ENCODE data around the gene KIR2DL4. TPM values are rescaled to one million over a fixed set of nuclear protein-coding genes. Genes with fewer than 3 reads are reported as not detected.
"Not testable (repeated sequence)": the region's sequence is repeated elsewhere in the genome, so short reads cannot be mapped to it uniquely, and the experiment has no call there.

KIR2DL4 gene
- total RNA-seq, 2 experiments from 2014 or later = not detected

DNA sequence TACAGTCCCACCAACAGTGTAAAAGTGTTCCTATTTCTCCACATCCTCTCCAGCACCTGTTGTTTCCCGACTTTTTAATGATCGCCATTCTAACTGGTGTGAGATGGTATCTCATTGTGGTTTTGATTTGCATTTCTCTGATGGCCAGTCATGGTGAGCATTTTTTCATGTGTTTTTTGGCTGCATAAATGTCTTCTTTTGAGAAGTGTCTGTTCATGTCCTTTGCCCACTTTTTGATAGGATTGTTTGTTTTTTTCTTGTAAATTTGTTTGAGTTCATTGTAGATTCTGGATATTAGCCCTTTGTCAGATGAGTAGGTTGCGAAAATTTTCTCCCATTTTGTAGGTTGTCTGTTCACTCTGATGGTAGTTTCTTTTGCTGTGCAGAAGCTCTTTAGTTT is 60.0 kb downstream of the KIR2DL4 start:
- CTCF ChIA-PET (ENCODE audit: unreplicated experiment); intact Hi-C loops (cut with micrococcal nuclease; ENCODE audit: unreplicated experiment); BruUV-seq (replicated peaks); DNase-seq (ENCODE audit: low spot score); H4K20me1 ChIP-seq (ENCODE audit: insufficient read depth, low read length); POLR2A ChIA-PET; H3K4me3 ChIP-seq (ENCODE audit: low read depth, low read length, poor library complexity, severe bottlenecking); H3K9me2 ChIP-seq (ENCODE audit: insufficient read depth, low read length); H3K4me2 ChIP-seq (ENCODE audit: low read length); H3K27ac ChIP-seq (ENCODE audit: low read depth, low read length, poor library complexity, severe bottlenecking); H3K36me3 ChIP-seq (ENCODE audit: insufficient read depth, low read length); H3K79me2 ChIP-seq (ENCODE audit: insufficient read depth, low read depth, low read length); H3K4me1 ChIP-seq (ENCODE audit: insufficient read depth, low read length, poor library complexity, severe bottlenecking); H3K9me3 ChIP-seq (ENCODE audit: low read length); H2AFZ ChIP-seq (ENCODE audit: low read length): not testable (repeated sequence)

Small RNA genes within 50 kb of the gene (small RNA-seq; reads per million reads assigned to genes)
- not detected for gene KIR3DP1

Other genes starting within 250 kb of the KIR2DL4 start
- 0.38 and 0.44 TPM in 2 replicates for gene LILRA2, start 229.8 kb upstream of the KIR2DL4 start, total RNA-seq (2014; rRNA removed; shearing (Covaris generic))
- 5.0 and 5.5 TPM in 2 replicates for gene LILRA2, start 229.8 kb upstream of the KIR2DL4 start, total RNA-seq (2022)
- gene LILRA1, start 210.0 kb upstream of the KIR2DL4 start, total RNA-seq (2014; rRNA removed; shearing (Covaris generic)) = not detected in 2 replicates
- not detected in 2 replicates for gene LILRA1, start 210.0 kb upstream of the KIR2DL4 start, total RNA-seq (2022)
- not detected in 2 replicates for gene LILRB1, start 173.1 kb upstream of the KIR2DL4 start, total RNA-seq (2014; rRNA removed; shearing (Covaris generic))
- 4.5 and 5.8 TPM in 2 replicates for gene LILRB1, start 173.1 kb upstream of the KIR2DL4 start, total RNA-seq (2022)
- 0.82 and 1.4 TPM in 2 replicates for gene LILRB4, start 140.6 kb upstream of the KIR2DL4 start, total RNA-seq (2014; rRNA removed; shearing (Covaris generic))
- gene LILRB4, start 140.6 kb upstream of the KIR2DL4 start, total RNA-seq (2022) = 3.0 and 6.2 TPM in 2 replicates
- gene KIR3DL3, start 79.2 kb upstream of the KIR2DL4 start, total RNA-seq (2014; rRNA removed; shearing (Covaris generic)) = not detected in 2 replicates
- not detected in 2 replicates for gene KIR3DL3, start 79.2 kb upstream of the KIR2DL4 start, total RNA-seq (2022)
- gene KIR2DL3, start 65.1 kb upstream of the KIR2DL4 start, total RNA-seq (2014; rRNA removed; shearing (Covaris generic)) = not detected in 2 replicates
- not detected in 2 replicates for gene KIR2DL3, start 65.1 kb upstream of the KIR2DL4 start, total RNA-seq (2022)
- not detected in 2 replicates for gene KIR2DL1, start 33.8 kb upstream of the KIR2DL4 start, total RNA-seq (2014; rRNA removed; shearing (Covaris generic))
- not detected in 2 replicates for gene KIR2DL1, start 33.8 kb upstream of the KIR2DL4 start, total RNA-seq (2022)
- gene KIR3DL1, start 12.9 kb downstream of the KIR2DL4 start, total RNA-seq (2014; rRNA removed; shearing (Covaris generic)) = not detected in 2 replicates
- gene KIR3DL1, start 12.9 kb downstream of the KIR2DL4 start, total RNA-seq (2022) = not detected in 2 replicates
- gene KIR2DS4, start 29.1 kb downstream of the KIR2DL4 start, total RNA-seq (2014; rRNA removed; shearing (Covaris generic)) = not detected in 2 replicates
- gene KIR2DS4, start 29.1 kb downstream of the KIR2DL4 start, total RNA-seq (2022) = not detected in 2 replicates
- gene KIR3DL2, start 46.8 kb downstream of the KIR2DL4 start, total RNA-seq (2014; rRNA removed; shearing (Covaris generic)) = not detected in 2 replicates
- not detected in 2 replicates for gene KIR3DL2, start 46.8 kb downstream of the KIR2DL4 start, total RNA-seq (2022)
- not detected in 2 replicates for gene FCAR, start 70.6 kb downstream of the KIR2DL4 start, total RNA-seq (2014; rRNA removed; shearing (Covaris generic))
- gene FCAR, start 70.6 kb downstream of the KIR2DL4 start, total RNA-seq (2022) = not detected in 2 replicates
- not detected in 2 replicates for gene NCR1, start 102.5 kb downstream of the KIR2DL4 start, total RNA-seq (2014; rRNA removed; shearing (Covaris generic))
- gene NCR1, start 102.5 kb downstream of the KIR2DL4 start, total RNA-seq (2022) = not detected in 2 replicates
- gene NLRP7, start 143.9 kb downstream of the KIR2DL4 start, total RNA-seq (2014; rRNA removed; shearing (Covaris generic)) = 0.41 and 0.69 TPM in 2 replicates
- gene NLRP7, start 143.9 kb downstream of the KIR2DL4 start, total RNA-seq (2022) = 5.6 and 8.8 TPM in 2 replicates
- not detected in 2 replicates for gene NLRP2, start 162.8 kb downstream of the KIR2DL4 start, total RNA-seq (2014; rRNA removed; shearing (Covaris generic))
- not detected in 2 replicates for gene NLRP2, start 162.8 kb downstream of the KIR2DL4 start, total RNA-seq (2022)
- gene GP6, start 234.7 kb downstream of the KIR2DL4 start, total RNA-seq (2014; rRNA removed; shearing (Covaris generic)) = 0.25 and 0.44 TPM in 2 replicates
- gene GP6, start 234.7 kb downstream of the KIR2DL4 start, total RNA-seq (2022) = 0.36 and 1.9 TPM in 2 replicates

Data from OCI-LY7 (cell line).